Glutamatergic neuron (in vitro differentiated cells): ENCODE measurements around the gene OXNAD1. TPM values are rescaled to one million over a fixed set of nuclear protein-coding genes. Genes with fewer than 3 reads are reported as not detected.
A peak's percentile ranks its signal among the peaks of the same experiment; 100 is the strongest.

Source experiments
- DNase-seq: peaks from one replicate; pipeline ENCODE4 v3.0.0; 2022
- H3K27ac Mint-ChIP-seq: one replicate; pipeline ENCODE4 v1.8.0; 2020; ENCODE audit warnings: mild to moderate bottlenecking, mixed read lengths, inconsistent platforms; ENCODE audit not compliant: unreplicated experiment
- H3K27me3 Mint-ChIP-seq: one replicate; pipeline ENCODE4 v1.8.0; 2020; ENCODE audit warnings: mild to moderate bottlenecking, moderate library complexity, mixed read lengths, inconsistent platforms; ENCODE audit not compliant: unreplicated experiment
- H3K36me3 Mint-ChIP-seq: one replicate; pipeline ENCODE4 v1.8.0; 2020; ENCODE audit warnings: mild to moderate bottlenecking, mixed read lengths, inconsistent platforms; ENCODE audit not compliant: unreplicated experiment
- H3K4me1 Mint-ChIP-seq: one replicate; pipeline ENCODE4 v1.8.0; 2020; ENCODE audit warnings: mild to moderate bottlenecking, low read depth, mixed read lengths, inconsistent platforms; ENCODE audit not compliant: unreplicated experiment
- H3K4me3 Mint-ChIP-seq: one replicate; pipeline ENCODE4 v1.8.0; 2020; ENCODE audit warnings: mild to moderate bottlenecking, mixed read lengths, inconsistent platforms; ENCODE audit not compliant: unreplicated experiment
- H3K9me3 Mint-ChIP-seq: one replicate; pipeline ENCODE4 v1.8.0; 2020; ENCODE audit warnings: mild to moderate bottlenecking, moderate library complexity, mixed read lengths, inconsistent platforms; ENCODE audit not compliant: unreplicated experiment
- total RNA-seq: library from RNA; stranded (reverse); fragmentation: NEBNext Ultra II Directional; extraction: Animal tissue kit (Norgen Biotek cat#: 25700); gene quantifications from one replicate; pipeline ENCODE4 v1.2.1, GENCODE V29; 2021; ENCODE audit not compliant: unreplicated experiment
- TF ChIP-seq, protein P1 (sequence below): fragments of 200-600 bp; sonication (generic); IDR thresholded peaks from one replicate; pipeline ENCODE4 v1.5.0; 2021; ENCODE audit not compliant: partially characterized antibody, unreplicated experiment

The OXNAD1 gene
- total RNA-seq, 1 donor from 2014 or later: 14.6 TPM

DNA sequence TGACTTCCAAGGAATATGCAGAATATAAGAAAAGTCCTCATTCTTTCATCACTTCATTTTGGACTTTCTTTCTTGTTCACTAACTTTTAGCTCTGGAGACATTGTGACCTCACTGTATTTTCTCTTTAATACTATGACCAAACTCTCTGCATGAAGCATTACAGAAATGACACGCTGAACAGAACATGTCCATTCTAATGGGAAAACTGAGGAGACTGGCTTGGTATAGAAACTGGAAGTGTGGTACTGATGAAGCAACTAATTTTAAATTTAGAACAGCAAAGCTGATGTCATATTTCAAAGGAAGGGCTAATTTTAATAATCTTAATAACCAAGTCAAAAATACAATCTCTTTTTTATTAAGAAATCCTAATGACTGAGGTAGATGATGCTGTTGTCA, 5.0 kb upstream of the OXNAD1 start:
- no peaks in the 10 kb centered on the region for H3K9me3 Mint-ChIP-seq
- peaks cover 4% of the 10 kb centered on the region for H3K4me1 Mint-ChIP-seq
- TF ChIP-seq, protein P1, sequence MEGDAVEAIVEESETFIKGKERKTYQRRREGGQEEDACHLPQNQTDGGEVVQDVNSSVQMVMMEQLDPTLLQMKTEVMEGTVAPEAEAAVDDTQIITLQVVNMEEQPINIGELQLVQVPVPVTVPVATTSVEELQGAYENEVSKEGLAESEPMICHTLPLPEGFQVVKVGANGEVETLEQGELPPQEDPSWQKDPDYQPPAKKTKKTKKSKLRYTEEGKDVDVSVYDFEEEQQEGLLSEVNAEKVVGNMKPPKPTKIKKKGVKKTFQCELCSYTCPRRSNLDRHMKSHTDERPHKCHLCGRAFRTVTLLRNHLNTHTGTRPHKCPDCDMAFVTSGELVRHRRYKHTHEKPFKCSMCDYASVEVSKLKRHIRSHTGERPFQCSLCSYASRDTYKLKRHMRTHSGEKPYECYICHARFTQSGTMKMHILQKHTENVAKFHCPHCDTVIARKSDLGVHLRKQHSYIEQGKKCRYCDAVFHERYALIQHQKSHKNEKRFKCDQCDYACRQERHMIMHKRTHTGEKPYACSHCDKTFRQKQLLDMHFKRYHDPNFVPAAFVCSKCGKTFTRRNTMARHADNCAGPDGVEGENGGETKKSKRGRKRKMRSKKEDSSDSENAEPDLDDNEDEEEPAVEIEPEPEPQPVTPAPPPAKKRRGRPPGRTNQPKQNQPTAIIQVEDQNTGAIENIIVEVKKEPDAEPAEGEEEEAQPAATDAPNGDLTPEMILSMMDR: no peak
- no peak overlapping the region for H3K27ac Mint-ChIP-seq
- H3K27me3 Mint-ChIP-seq: peaks cover 2% of the 10 kb centered on the region
- DNase-seq: no peak
- no peak overlapping the region for H3K4me3 Mint-ChIP-seq
- no peaks in the 10 kb centered on the region for H3K36me3 Mint-ChIP-seq

DNA sequence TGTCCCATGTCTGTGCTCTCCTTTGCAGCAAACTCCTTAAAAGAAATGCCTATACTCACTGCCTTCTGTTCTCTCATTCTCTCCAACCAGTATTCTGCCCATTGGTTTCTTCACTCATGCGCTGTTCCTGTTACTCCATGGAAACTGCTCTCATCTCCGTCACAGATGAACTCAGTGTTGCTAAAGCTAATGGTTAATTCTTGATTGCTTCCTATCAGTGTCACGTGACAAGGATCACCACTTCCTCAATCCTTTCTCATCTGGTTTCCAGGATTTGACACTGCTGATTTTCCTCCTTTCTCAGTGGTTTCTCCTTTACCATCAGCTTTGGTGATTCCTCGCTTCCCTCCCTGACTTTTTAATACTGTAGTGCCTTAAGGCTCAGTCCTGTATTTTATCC, 2.8 kb upstream of the OXNAD1 start:
- Mint-ChIP-seq H3K4me3 (no peak overlapping the region), H3K36me3 (no peaks in the 10 kb centered on the region), H3K27ac (no peak overlapping the region), H3K4me1 (peaks cover 10% of the 10 kb centered on the region), H3K9me3 (no peaks in the 10 kb centered on the region), H3K27me3 (peaks cover 2% of the 10 kb centered on the region)
- TF ChIP-seq, protein P1: no peak
- no peak for DNase-seq

DNA sequence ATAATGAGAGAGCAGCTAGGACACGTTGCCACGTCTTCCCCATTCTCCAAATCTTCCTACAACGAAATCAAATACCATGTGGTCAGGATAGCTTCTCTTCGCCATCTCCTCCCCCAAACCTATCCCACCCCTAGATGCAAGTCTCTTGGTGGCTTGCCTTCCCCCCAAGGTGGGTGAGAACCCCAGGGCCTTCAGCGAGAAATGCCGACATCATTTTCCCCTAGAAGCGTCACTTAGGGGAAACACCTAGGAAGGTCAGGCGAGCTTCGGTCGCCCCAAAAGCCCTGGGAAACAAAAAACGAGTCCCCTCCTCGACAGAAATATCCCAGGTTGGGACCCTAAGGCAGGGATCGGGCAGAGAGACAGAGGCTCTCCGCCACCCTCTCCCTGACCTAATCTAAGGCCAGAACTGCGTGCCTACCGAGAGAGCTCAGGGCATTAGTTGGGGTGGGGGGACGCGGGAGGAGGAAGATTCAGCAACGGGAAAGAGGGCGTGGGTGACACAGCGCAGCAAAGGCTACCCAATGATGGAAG, 771 bp upstream of the OXNAD1 start:
- Mint-ChIP-seq H3K27ac (peak overlapping the region; percentile 85), H3K4me3 (peak overlapping the region; percentile 100), H3K36me3 (no peaks in the 10 kb centered on the region), H3K27me3 (peaks cover 2% of the 10 kb centered on the region), H3K9me3 (no peaks in the 10 kb centered on the region), H3K4me1 (peaks cover 13% of the 10 kb centered on the region)
- no peak for DNase-seq
- TF ChIP-seq, protein P1: no peak

DNA sequence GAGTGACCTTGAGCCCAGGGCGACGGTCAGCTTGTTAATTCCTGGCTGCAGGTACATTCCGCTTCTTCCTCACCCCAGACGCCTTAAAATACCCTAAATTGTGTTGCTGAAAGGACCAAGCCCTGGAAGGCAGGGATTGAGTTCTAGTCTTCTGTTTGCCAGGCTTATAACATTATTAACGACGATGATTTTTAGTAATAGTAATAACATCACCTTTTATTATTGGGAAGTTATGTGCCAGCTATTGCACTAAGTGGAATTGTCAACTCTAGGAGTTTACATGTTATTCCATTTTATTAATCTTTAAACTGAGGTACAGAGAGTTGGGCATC, 409 bp downstream of the OXNAD1 start:
- Mint-ChIP-seq H3K36me3 (no peaks in the 10 kb centered on the region), H3K27me3 (peaks cover 2% of the 10 kb centered on the region), H3K4me1 (peaks cover 13% of the 10 kb centered on the region), H3K4me3 (peak overlapping the region; percentile 100), H3K27ac (peak overlapping the region; percentile 83), H3K9me3 (no peaks in the 10 kb centered on the region)
- TF ChIP-seq, protein P1: no peak
- no peak for DNase-seq

DNA sequence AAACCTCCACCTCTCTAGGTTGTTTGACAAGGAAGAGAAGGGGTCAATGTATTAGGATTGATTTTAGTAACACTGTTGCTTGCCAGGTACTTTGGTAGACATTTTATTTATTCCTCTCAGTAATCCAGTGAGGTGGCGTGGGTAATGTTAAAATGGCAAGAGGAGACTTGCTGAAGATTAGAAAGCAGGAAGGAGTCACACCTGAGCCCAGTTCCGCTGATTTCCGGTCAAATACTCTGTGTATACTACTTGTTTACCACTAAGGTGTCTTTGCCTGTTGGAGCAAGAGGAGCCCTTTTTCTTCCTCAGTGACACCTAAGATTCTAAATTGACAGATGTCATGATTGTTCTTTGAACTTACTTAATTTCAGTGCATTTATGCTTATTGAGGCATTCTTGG, 1.7 kb downstream of the OXNAD1 start:
- DNase-seq: no peak
- H3K4me3 Mint-ChIP-seq: no peak overlapping the region
- peaks cover 2% of the 10 kb centered on the region for H3K27me3 Mint-ChIP-seq
- peaks cover 13% of the 10 kb centered on the region for H3K4me1 Mint-ChIP-seq
- H3K36me3 Mint-ChIP-seq: no peaks in the 10 kb centered on the region
- H3K9me3 Mint-ChIP-seq: no peaks in the 10 kb centered on the region
- H3K27ac Mint-ChIP-seq: no peak overlapping the region
- TF ChIP-seq, protein P1: no peak
